Endothelial cell of umbilical vein (primary cell): ENCODE results near the gene MROH7.

Source experiments
- EZH2 ChIP-seq: IDR thresholded peaks from 2 replicates; pipeline ENCODE4 v1.6.1; 2012; ENCODE audit warnings: borderline replicate concordance, low read depth, mild to moderate bottlenecking, moderate library complexity, low read length, inconsistent platforms; ENCODE audit not compliant: severe bottlenecking
- POLR2A ChIP-seq: IDR thresholded peaks from 2 replicates; pipeline ENCODE4 v1.6.1; 2012; ENCODE audit warnings: low read depth, mild to moderate bottlenecking, control low read depth, low read length
- POLR2AphosphoS5 ChIP-seq: IDR thresholded peaks from 2 replicates; pipeline ENCODE4 v1.6.1; 2012; ENCODE audit warnings: low read depth, mild to moderate bottlenecking, control low read depth, low read length, moderate library complexity; ENCODE audit not compliant: insufficient read depth
- TF ChIP-seq, protein P1 (sequence below): IDR thresholded peaks from 2 replicates; pipeline ENCODE4 v1.6.1; 2011; ENCODE audit not compliant: insufficient read depth, insufficient read length
- TF ChIP-seq, protein P2 (sequence below), 2 donors: IDR thresholded peaks; 1 replicate in 1 of 2; 2 replicates in 1 of 2; pipeline ENCODE4 v1.5.1; 2011; ENCODE audit warnings: low read length in 2 of 2, mild to moderate bottlenecking in 2 of 2, moderate library complexity in 2 of 2, control low read depth in 1 of 2, inconsistent platforms in 1 of 2, low read depth in 1 of 2; ENCODE audit not compliant: insufficient read depth in 1 of 2; ENCODE audit errors: extremely low read depth in 1 of 2

DNA sequence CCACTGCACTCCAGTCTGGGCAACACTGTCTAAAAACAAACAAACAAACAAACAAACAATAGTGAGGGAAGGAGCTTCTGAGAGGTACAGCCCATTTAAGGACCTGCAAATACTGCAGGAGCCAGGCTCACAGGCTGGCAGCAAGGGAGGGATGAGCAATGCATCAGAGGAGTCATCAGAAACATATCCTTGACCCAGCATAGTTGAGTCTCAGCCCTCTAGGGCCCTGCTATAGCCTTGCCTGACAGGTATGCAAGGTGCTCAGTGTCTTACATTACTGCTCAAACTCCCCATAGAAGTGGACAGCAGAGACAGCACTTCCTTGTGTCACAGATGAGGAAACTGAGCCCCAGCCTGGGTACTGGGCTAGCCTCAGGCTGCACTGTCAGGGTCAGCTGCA lies 66.8 kb downstream of the MROH7 start:
- TF ChIP-seq, protein P1, sequence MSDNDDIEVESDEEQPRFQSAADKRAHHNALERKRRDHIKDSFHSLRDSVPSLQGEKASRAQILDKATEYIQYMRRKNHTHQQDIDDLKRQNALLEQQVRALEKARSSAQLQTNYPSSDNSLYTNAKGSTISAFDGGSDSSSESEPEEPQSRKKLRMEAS, result no peak
- TF ChIP-seq POLR2A (no peak), POLR2AphosphoS5 (no peak), EZH2 (no peak)
- TF ChIP-seq, protein P2, sequence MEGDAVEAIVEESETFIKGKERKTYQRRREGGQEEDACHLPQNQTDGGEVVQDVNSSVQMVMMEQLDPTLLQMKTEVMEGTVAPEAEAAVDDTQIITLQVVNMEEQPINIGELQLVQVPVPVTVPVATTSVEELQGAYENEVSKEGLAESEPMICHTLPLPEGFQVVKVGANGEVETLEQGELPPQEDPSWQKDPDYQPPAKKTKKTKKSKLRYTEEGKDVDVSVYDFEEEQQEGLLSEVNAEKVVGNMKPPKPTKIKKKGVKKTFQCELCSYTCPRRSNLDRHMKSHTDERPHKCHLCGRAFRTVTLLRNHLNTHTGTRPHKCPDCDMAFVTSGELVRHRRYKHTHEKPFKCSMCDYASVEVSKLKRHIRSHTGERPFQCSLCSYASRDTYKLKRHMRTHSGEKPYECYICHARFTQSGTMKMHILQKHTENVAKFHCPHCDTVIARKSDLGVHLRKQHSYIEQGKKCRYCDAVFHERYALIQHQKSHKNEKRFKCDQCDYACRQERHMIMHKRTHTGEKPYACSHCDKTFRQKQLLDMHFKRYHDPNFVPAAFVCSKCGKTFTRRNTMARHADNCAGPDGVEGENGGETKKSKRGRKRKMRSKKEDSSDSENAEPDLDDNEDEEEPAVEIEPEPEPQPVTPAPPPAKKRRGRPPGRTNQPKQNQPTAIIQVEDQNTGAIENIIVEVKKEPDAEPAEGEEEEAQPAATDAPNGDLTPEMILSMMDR (IDR thresholded peaks at IDR 0.05; ENCODE audit: extremely low read depth in 1 of 2, insufficient read depth in 1 of 2, low read depth in 1 of 2, low read length in 2 of 2), result no peak
